ENCODE measurements around the gene RPP40. TPM values are rescaled to one million over a fixed set of nuclear protein-coding genes. Genes with fewer than 3 reads are reported as not detected.

Gene RPP40
- total and polyA plus RNA-seq, 2 of the 8 experiments (the other 6 are each of a cell fraction or from before 2014, with no cell fraction given), result 7.0 to 15.7 TPM

DNA sequence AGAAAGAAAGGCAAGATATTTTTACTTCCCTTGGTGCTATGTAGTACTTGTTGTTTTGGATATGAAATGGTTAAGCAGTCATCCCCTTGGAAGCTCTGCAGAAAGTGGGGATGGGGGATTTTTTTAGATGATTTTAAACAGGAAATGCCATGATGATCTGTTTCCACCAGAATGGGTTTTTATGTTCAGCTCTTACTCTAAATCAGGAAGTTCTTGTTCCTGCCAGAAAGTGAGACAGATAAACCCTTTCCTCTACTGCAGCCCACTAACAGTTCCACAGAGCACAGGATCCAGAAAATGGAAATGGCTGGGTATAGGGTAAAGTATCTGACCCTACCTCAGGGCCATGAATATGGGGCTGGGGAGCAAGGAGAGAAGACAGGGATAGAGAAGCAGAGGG lies 49.2 kb upstream of the RPP40 start:
- Histone ChIP-seq H2BK5ac (ENCODE audit: low read depth, low read length) (no peak overlapping the region), H2AK5ac (ENCODE audit: low read depth, low read length) (no peak overlapping the region), H3K9me3 (ENCODE audit: insufficient read depth in 2 of 2, low read depth in 1 of 2, low read length in 1 of 2) (peaks cover 5 to 11% of the 10 kb centered on the region in 2 experiments; a peak in 2 of 4 replicates), H3K4me1 (replicated peaks in 1 of 4; ENCODE audit: control insufficient read depth in 3 of 4, insufficient read depth in 4 of 4, low read length in 3 of 4) (no peaks in the 10 kb centered on the region), H2BK12ac (ENCODE audit: low read depth, low read length) (no peak overlapping the region), H3K79me2 (ENCODE audit: control insufficient read depth in 1 of 2, insufficient read depth in 2 of 2, low read length in 2 of 2) (no peaks in the 10 kb centered on the region), H3K14ac (ENCODE audit: insufficient read length) (no peak overlapping the region), H3K27ac (ENCODE audit: low read depth, low read length) (no peak overlapping the region), H4K5ac (ENCODE audit: insufficient read length, low read depth, low read length) (no peak overlapping the region), H3K4me3 (ENCODE audit: extremely low read depth in 1 of 4, insufficient read depth in 2 of 4, low read depth in 3 of 4, low read length in 4 of 4) (no peak overlapping the region), H3K23me2 (ENCODE audit: low read depth, low read length) (no peaks in the 10 kb centered on the region), H3K36me3 (ENCODE audit: control insufficient read depth in 2 of 4, insufficient read depth in 4 of 4, low read length in 3 of 4) (peaks cover 0 to 2% (median 0%) of the 10 kb centered on the region in 4 experiments; a peak in 2 of 8 replicates), H2BK120ac (replicated peaks; ENCODE audit: low read depth, low read length) (no peak overlapping the region), H3K18ac (ENCODE audit: extremely low read depth, low read length) (no peak overlapping the region), H2BK15ac (ENCODE audit: low read length) (no peak overlapping the region), H2BK20ac (ENCODE audit: low read length) (no peak overlapping the region), H2AFZ (ENCODE audit: low read length) (no peak overlapping the region), H3K23ac (ENCODE audit: insufficient read length) (no peak overlapping the region), H4K20me1 (replicated peaks in 1 of 2; ENCODE audit: control insufficient read depth in 1 of 2, insufficient read depth in 2 of 2, low read length in 2 of 2) (no peaks in the 10 kb centered on the region), H3K56ac (replicated peaks; ENCODE audit: insufficient read length, low read depth, low read length) (no peak overlapping the region), H3K4me2 (ENCODE audit: insufficient read depth in 1 of 2, low read depth in 2 of 2, low read length in 2 of 2) (no peak overlapping the region), H3K4ac (replicated peaks; ENCODE audit: insufficient read length, low read depth, low read length) (no peak overlapping the region), H3K27me3 (replicated peaks in 1 of 4; ENCODE audit: control insufficient read depth in 3 of 4, extremely low read depth in 1 of 4, insufficient read depth in 3 of 4, low read length in 3 of 4) (no peaks in the 10 kb centered on the region), H3K79me1 (ENCODE audit: low read depth, low read length) (no peaks in the 10 kb centered on the region), H3K9ac (replicated peaks in 1 of 4; ENCODE audit: extremely low read depth in 1 of 4, low read depth in 3 of 4, low read length in 3 of 4) (no peak overlapping the region), H4K91ac (replicated peaks; ENCODE audit: insufficient read length, low read length) (no peak overlapping the region), H4K8ac (ENCODE audit: extremely low read depth, insufficient read depth, low read length) (no peak overlapping the region)
- FAIRE-seq, result no peak
- DNase-seq (ENCODE audit: low read depth in 1 of 2, low spot score in 2 of 2), result no peak
- CTCF ChIA-PET (ENCODE audit: partially characterized antibody), result interaction anchor here (2.3 kb wide), 1 partner anchor 17 kb away, joined by 5 read pairs; no protein-coding TSS in a partner anchor
- TF ChIP-seq RAD21 (IDR thresholded peaks at IDR 0.05 in 1 of 2, conservative IDR thresholded peaks at IDR 0.05 in 1 of 2; ENCODE audit: low read depth in 2 of 2, low read length in 2 of 2) (no peak), TBP (IDR thresholded peaks at IDR 0.05; ENCODE audit: low read depth, low read length) (no peak), HDAC6 (IDR thresholded peaks at IDR 0.05; ENCODE audit: low read depth, low read length) (no peak), POLR2AphosphoS5 (IDR thresholded peaks at IDR 0.05; ENCODE audit: low read depth, low read length) (no peak), BRCA1 (IDR thresholded peaks at IDR 0.05; ENCODE audit: low read depth, low read length) (no peak)
- TF ChIP-seq, protein P1, sequence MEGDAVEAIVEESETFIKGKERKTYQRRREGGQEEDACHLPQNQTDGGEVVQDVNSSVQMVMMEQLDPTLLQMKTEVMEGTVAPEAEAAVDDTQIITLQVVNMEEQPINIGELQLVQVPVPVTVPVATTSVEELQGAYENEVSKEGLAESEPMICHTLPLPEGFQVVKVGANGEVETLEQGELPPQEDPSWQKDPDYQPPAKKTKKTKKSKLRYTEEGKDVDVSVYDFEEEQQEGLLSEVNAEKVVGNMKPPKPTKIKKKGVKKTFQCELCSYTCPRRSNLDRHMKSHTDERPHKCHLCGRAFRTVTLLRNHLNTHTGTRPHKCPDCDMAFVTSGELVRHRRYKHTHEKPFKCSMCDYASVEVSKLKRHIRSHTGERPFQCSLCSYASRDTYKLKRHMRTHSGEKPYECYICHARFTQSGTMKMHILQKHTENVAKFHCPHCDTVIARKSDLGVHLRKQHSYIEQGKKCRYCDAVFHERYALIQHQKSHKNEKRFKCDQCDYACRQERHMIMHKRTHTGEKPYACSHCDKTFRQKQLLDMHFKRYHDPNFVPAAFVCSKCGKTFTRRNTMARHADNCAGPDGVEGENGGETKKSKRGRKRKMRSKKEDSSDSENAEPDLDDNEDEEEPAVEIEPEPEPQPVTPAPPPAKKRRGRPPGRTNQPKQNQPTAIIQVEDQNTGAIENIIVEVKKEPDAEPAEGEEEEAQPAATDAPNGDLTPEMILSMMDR (IDR thresholded peaks at IDR 0.05; ENCODE audit: control extremely low read depth in 1 of 3, insufficient read depth in 1 of 3, low read depth in 1 of 3, low read length in 3 of 3), result no peak
- TF ChIP-seq, protein P2, sequence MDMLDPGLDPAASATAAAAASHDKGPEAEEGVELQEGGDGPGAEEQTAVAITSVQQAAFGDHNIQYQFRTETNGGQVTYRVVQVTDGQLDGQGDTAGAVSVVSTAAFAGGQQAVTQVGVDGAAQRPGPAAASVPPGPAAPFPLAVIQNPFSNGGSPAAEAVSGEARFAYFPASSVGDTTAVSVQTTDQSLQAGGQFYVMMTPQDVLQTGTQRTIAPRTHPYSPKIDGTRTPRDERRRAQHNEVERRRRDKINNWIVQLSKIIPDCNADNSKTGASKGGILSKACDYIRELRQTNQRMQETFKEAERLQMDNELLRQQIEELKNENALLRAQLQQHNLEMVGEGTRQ (IDR thresholded peaks at IDR 0.05; ENCODE audit: low read length), result no peak
- POLR2A ChIA-PET (ENCODE audit: partially characterized antibody), result interaction anchor here (1.0 kb wide), 1 partner anchor 80 kb away, joined by 3 read pairs; no protein-coding TSS in a partner anchor
